ENCODE results near the gene FAM131B.

The FAM131B gene

DNA sequence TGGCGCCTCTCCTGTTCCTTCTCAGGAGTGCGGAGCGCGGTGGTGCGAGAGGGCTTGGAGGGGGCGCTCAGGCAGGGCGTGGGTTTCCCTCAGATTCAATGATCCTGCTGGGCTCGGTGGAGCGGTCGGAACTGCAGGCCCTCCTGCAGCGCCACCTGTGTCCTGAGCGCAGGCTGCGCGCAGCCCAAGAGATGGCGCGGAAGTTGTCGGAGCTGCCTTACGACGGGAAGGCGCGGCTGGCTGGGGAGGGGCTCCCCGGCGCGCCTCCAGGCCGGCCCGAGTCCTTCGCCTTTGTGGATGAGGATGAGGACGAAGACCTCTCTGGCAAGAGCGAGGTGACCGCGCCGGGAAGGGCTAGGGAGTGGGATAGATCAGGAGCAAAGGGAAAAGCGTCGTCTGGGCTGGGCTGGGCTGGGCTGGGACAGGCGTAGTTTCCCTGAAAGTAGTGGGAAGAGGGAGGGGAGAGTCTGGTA, 17.0 kb downstream of the FAM131B start:
- Histone ChIP-seq H3K27ac (ENCODE audit: poor library complexity, severe bottlenecking) (no peak overlapping the region), H3K9me3 (ENCODE audit: severe bottlenecking) (no peaks in the 10 kb centered on the region), H3K27me3 (ENCODE audit: insufficient read depth, poor library complexity, severe bottlenecking) (no peaks in the 10 kb centered on the region), H3K4me3 (ENCODE audit: severe bottlenecking) (no peak overlapping the region), H3K36me3 (ENCODE audit: low read depth) (no peaks in the 10 kb centered on the region), H3K4me1 (ENCODE audit: insufficient read depth, poor library complexity, severe bottlenecking) (no peaks in the 10 kb centered on the region)
- TF ChIP-seq, protein P1, sequence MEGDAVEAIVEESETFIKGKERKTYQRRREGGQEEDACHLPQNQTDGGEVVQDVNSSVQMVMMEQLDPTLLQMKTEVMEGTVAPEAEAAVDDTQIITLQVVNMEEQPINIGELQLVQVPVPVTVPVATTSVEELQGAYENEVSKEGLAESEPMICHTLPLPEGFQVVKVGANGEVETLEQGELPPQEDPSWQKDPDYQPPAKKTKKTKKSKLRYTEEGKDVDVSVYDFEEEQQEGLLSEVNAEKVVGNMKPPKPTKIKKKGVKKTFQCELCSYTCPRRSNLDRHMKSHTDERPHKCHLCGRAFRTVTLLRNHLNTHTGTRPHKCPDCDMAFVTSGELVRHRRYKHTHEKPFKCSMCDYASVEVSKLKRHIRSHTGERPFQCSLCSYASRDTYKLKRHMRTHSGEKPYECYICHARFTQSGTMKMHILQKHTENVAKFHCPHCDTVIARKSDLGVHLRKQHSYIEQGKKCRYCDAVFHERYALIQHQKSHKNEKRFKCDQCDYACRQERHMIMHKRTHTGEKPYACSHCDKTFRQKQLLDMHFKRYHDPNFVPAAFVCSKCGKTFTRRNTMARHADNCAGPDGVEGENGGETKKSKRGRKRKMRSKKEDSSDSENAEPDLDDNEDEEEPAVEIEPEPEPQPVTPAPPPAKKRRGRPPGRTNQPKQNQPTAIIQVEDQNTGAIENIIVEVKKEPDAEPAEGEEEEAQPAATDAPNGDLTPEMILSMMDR (IDR thresholded peaks at IDR 0.05; ENCODE audit: poor library complexity, severe bottlenecking), result peak; percentile 28
- ATAC-seq (ENCODE audit: low read depth) (peak; percentile 58; the same call in 2 of the 3 replicates), DNase-seq (ENCODE audit: low spot score) (no peak)

DNA sequence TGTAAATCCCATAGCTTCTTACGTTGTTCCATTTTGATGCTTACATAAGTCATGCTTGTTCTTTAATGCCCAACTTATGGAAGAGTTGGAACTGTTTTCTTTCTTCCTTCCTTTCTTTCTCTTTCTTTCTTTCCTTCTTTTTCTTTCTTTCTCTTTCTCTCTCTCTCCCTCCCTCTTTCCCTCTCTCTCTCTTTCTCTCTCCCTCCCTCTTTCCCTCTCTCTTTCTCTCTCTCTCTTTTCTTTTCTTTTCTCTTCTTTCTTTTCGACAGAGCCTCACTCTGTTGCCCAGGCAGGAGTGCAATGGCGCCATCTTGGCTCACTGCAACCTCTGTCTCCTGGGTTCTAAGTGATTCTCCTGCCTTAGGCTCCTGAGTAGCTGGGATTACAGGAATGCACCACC, 18.9 kb downstream of the FAM131B start:
- DNase-seq (ENCODE audit: low spot score) (no peak), ATAC-seq (ENCODE audit: low read depth) (no peak)
- TF ChIP-seq, protein P1 (IDR thresholded peaks at IDR 0.05; ENCODE audit: poor library complexity, severe bottlenecking), result no peak
- Histone ChIP-seq H3K4me3 (ENCODE audit: severe bottlenecking) (no peak overlapping the region), H3K4me1 (ENCODE audit: insufficient read depth, poor library complexity, severe bottlenecking) (no peaks in the 10 kb centered on the region), H3K27ac (ENCODE audit: poor library complexity, severe bottlenecking) (no peak overlapping the region), H3K9me3 (ENCODE audit: severe bottlenecking) (no peaks in the 10 kb centered on the region), H3K27me3 (ENCODE audit: insufficient read depth, poor library complexity, severe bottlenecking) (no peaks in the 10 kb centered on the region), H3K36me3 (ENCODE audit: low read depth) (no peaks in the 10 kb centered on the region)

DNA sequence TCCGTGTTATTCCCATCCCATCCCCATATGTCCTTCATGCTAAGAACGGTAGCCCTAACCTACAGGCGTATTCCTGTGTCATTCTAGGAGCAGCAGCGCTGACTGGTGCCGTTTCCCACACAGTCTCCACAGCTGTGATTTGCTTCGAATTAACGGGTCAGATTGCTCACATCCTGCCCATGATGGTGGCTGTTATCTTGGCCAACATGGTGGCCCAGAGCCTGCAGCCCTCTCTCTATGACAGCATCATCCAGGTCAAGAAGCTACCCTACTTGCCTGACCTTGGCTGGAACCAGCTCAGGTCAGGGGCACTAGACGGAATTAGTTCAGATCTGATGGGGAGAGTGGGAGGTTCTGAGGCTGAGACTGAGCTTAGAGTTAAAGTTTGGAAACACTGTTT, 20.7 kb downstream of the FAM131B start:
- DNase-seq (ENCODE audit: low spot score) (no peak), ATAC-seq (ENCODE audit: low read depth) (no peak)
- Histone ChIP-seq H3K27me3 (ENCODE audit: insufficient read depth, poor library complexity, severe bottlenecking) (no peaks in the 10 kb centered on the region), H3K4me3 (ENCODE audit: severe bottlenecking) (no peak overlapping the region), H3K36me3 (ENCODE audit: low read depth) (no peaks in the 10 kb centered on the region), H3K9me3 (ENCODE audit: severe bottlenecking) (no peaks in the 10 kb centered on the region), H3K27ac (ENCODE audit: poor library complexity, severe bottlenecking) (no peak overlapping the region), H3K4me1 (ENCODE audit: insufficient read depth, poor library complexity, severe bottlenecking) (no peaks in the 10 kb centered on the region)
- TF ChIP-seq, protein P1 (IDR thresholded peaks at IDR 0.05; ENCODE audit: poor library complexity, severe bottlenecking), result no peak

DNA sequence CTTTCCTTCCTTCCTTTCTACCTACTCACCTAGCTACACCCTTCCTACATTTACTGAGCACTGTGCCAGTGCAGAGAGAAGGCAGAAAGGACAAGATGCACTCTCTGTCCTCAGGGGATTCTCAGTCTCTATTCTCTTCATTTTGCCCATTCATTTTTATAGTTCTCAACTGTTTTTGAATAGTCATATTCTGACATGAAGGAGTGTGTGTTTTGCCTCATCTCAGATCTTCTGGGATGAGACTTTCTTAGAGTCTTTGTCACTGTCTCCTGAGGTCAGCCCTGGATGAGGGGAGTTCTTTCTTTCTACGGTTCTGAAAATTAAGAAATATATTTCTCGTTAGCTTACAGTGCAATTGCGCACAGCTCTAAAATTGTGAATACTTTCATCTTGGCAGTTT, 25.3 kb downstream of the FAM131B start:
- Histone ChIP-seq H3K27ac (ENCODE audit: poor library complexity, severe bottlenecking) (no peak overlapping the region), H3K27me3 (ENCODE audit: insufficient read depth, poor library complexity, severe bottlenecking) (no peaks in the 10 kb centered on the region)
- no peak for ATAC-seq (ENCODE audit: low read depth)

DNA sequence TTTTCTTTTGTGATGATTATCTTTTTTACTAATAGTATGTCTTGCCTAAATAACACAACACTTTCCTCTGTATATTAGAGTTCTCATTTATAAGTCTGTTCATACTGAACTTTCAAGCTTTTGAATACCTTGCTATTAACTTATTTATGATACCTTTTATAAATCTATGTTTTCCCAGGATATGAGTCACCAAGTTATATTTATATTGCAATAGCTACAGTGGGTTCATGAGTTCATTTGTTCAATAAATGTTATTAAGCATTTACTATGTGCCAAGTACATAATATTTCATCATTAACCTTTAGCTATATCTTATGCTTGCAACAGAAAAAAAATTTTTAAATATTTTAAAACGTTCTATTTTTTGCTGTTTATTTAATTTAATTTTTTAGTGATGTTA, 28.3 kb downstream of the FAM131B start:
- Histone ChIP-seq H3K27me3 (ENCODE audit: insufficient read depth, poor library complexity, severe bottlenecking) (no peaks in the 10 kb centered on the region), H3K4me3 (ENCODE audit: severe bottlenecking) (no peak overlapping the region), H3K9me3 (ENCODE audit: severe bottlenecking) (no peaks in the 10 kb centered on the region), H3K27ac (ENCODE audit: poor library complexity, severe bottlenecking) (no peak overlapping the region), H3K4me1 (ENCODE audit: insufficient read depth, poor library complexity, severe bottlenecking) (peaks cover 31% of the 10 kb centered on the region), H3K36me3 (ENCODE audit: low read depth) (no peaks in the 10 kb centered on the region)
- TF ChIP-seq, protein P1 (IDR thresholded peaks at IDR 0.05; ENCODE audit: poor library complexity, severe bottlenecking), result no peak
- no peak for DNase-seq (ENCODE audit: low spot score)
- peak; percentile 41 for ATAC-seq (ENCODE audit: low read depth)

More for the DNA sequence above, 25.3 kb downstream of the FAM131B start:
- Histone ChIP-seq H3K9me3 (ENCODE audit: severe bottlenecking) (no peaks in the 10 kb centered on the region), H3K4me1 (ENCODE audit: insufficient read depth, poor library complexity, severe bottlenecking) (peaks cover 17% of the 10 kb centered on the region), H3K4me3 (ENCODE audit: severe bottlenecking) (no peak overlapping the region), H3K36me3 (ENCODE audit: low read depth) (no peaks in the 10 kb centered on the region)
- TF ChIP-seq, protein P1 (IDR thresholded peaks at IDR 0.05; ENCODE audit: poor library complexity, severe bottlenecking), result no peak
- DNase-seq (ENCODE audit: low spot score), result no peak
